Neuronal stem cell (in vitro differentiated cells): ENCODE results near the gene SPATS2.

Experiments
- DNase-seq: peaks from one replicate; pipeline ENCODE4 v3.0.0-alpha.2; 2013; ENCODE audit warnings: low spot score
- H2AFZ ChIP-seq: one replicate; pipeline ENCODE4 v1.6.1; 2013; ENCODE audit warnings: mild to moderate bottlenecking, low read length, inconsistent platforms
- H2AK5ac ChIP-seq: 2 replicates; pipeline ENCODE4 v1.6.1; 2013; ENCODE audit warnings: low read depth, mild to moderate bottlenecking, inconsistent platforms, low read length, moderate library complexity, mixed read lengths
- H2BK120ac ChIP-seq: 2 replicates; pipeline ENCODE4 v1.6.1; 2013; ENCODE audit warnings: low read depth, mild to moderate bottlenecking, inconsistent platforms, low read length, moderate library complexity, mixed read lengths
- H2BK12ac ChIP-seq: one replicate; pipeline ENCODE4 v1.6.1; 2013; ENCODE audit warnings: low read length, inconsistent platforms
- H2BK15ac ChIP-seq: 2 replicates; pipeline ENCODE4 v1.6.1; 2013; ENCODE audit warnings: mild to moderate bottlenecking, low read length, inconsistent platforms, mixed read lengths
- H2BK5ac ChIP-seq: one replicate; pipeline ENCODE4 v1.6.1; 2013; ENCODE audit warnings: inconsistent platforms, mild to moderate bottlenecking, low read length, moderate library complexity
- H3K14ac ChIP-seq: one replicate; pipeline ENCODE4 v1.6.1; 2013; ENCODE audit warnings: low read length, inconsistent platforms
- H3K18ac ChIP-seq: 2 replicates; pipeline ENCODE4 v1.6.1; 2013; ENCODE audit warnings: low read length, inconsistent platforms
- H3K23ac ChIP-seq: 2 replicates; pipeline ENCODE4 v1.6.1; 2013; ENCODE audit warnings: low read depth, mild to moderate bottlenecking, mixed read lengths, low read length, inconsistent platforms; ENCODE audit not compliant: poor library complexity
- H3K27ac ChIP-seq: replicated peaks from 3 replicates; pipeline ENCODE4 v1.5.1; 2013; ENCODE audit warnings: low read length, inconsistent platforms
- H3K27me3 ChIP-seq, 3 experiments: 2 replicates each; pipeline ENCODE4 v1.6.1; 2013; ENCODE audit warnings: low read length in 3 of 3, mild to moderate bottlenecking in 2 of 3, inconsistent platforms in 1 of 3, low read depth in 1 of 3, mixed read lengths in 1 of 3, moderate library complexity in 1 of 3; ENCODE audit not compliant: control insufficient read depth in 3 of 3, insufficient read depth in 3 of 3
- H3K36me3 ChIP-seq, 2 donors: replicated peaks in 1 of 2; 2 replicates each; pipeline ENCODE4 v1.6.1; 2013; ENCODE audit warnings: low read length in 2 of 2; ENCODE audit not compliant: control insufficient read depth in 2 of 2, insufficient read depth in 2 of 2
- H3K4ac ChIP-seq: 2 replicates; pipeline ENCODE4 v1.6.1; 2013; ENCODE audit warnings: inconsistent platforms, mild to moderate bottlenecking, low read length, moderate library complexity
- H3K4me1 ChIP-seq, 2 donors: 1 replicate in 1 of 2; 2 replicates in 1 of 2; pipeline ENCODE4 v1.6.1; 2013; ENCODE audit warnings: low read length in 2 of 2, low read depth in 1 of 2; ENCODE audit not compliant: control insufficient read depth in 2 of 2, insufficient read depth in 1 of 2
- H3K4me2 ChIP-seq: one replicate; pipeline ENCODE4 v1.6.1; 2013; ENCODE audit warnings: mild to moderate bottlenecking, low read length, inconsistent platforms; ENCODE audit not compliant: insufficient read depth, poor library complexity, severe bottlenecking
- H3K4me3 ChIP-seq, 2 donors: 2 replicates each; pipeline ENCODE4 v1.5.1; 2013; ENCODE audit warnings: low read length in 2 of 2, mild to moderate bottlenecking in 2 of 2, inconsistent platforms in 1 of 2, moderate library complexity in 1 of 2
- H3K79me1 ChIP-seq: one replicate; pipeline ENCODE4 v1.6.1; 2013; ENCODE audit warnings: low read depth, mild to moderate bottlenecking, inconsistent platforms, low read length, moderate library complexity
- H3K9ac ChIP-seq: one replicate; pipeline ENCODE4 v1.6.1; 2013; ENCODE audit warnings: mild to moderate bottlenecking, low read depth, low read length, inconsistent platforms; ENCODE audit not compliant: poor library complexity
- H3K9me3 ChIP-seq, 2 donors: replicated peaks in 1 of 2; 2 replicates each; pipeline versions ENCODE3 to v1.6.1; 2013; ENCODE audit warnings: low read length in 2 of 2, mild to moderate bottlenecking in 2 of 2, inconsistent platforms in 1 of 2, low read depth in 1 of 2, mixed read lengths in 1 of 2, moderate library complexity in 1 of 2; ENCODE audit not compliant: control insufficient read depth in 2 of 2, insufficient read depth in 1 of 2
- H4K8ac ChIP-seq: one replicate; pipeline ENCODE4 v1.6.1; 2013; ENCODE audit warnings: low read depth, mild to moderate bottlenecking, inconsistent platforms, low read length, moderate library complexity
- H4K91ac ChIP-seq: one replicate; pipeline ENCODE4 v1.6.1; 2013; ENCODE audit warnings: low read length, low read depth, mild to moderate bottlenecking, inconsistent platforms; ENCODE audit not compliant: poor library complexity
- WGBS, 2 donors: extraction: QIAGEN DNeasy Blood & Tissue Kit; methylation state at CpG; one replicate each; pipeline ENCODE4 v1.1.7; 2013; ENCODE audit warnings: missing lambda C conversion rate in 2 of 2, mixed read lengths in 1 of 2; ENCODE audit not compliant: insufficient read length in 2 of 2, insufficient replicate concordance in 1 of 2; ENCODE audit errors: extremely low coverage in 2 of 2; 5-methylcytosine and 5-hydroxymethylcytosine counted together

SPATS2 gene

GRCh38 chr12:49327887-49328286, 39.4 kb upstream of the SPATS2 start:
- Histone ChIP-seq H3K18ac (no peak overlapping the region), H3K36me3 (peaks cover 42 to 71% of the 10 kb centered on the region in 2 donors), H3K9me3 (no peaks in the 10 kb centered on the region), H3K4me2 (no peak overlapping the region), H2AFZ (no peak overlapping the region), H3K27ac (no peak overlapping the region), H2BK120ac (no peak overlapping the region), H4K91ac (no peak overlapping the region), H3K27me3 (peaks cover 0 to 4% (median 0%) of the 10 kb centered on the region in 3 experiments), H3K23ac (no peak overlapping the region), H3K4me3 (no peak overlapping the region), H2BK15ac (no peak overlapping the region), H3K14ac (no peak overlapping the region), H2AK5ac (no peak overlapping the region), H2BK5ac (no peak overlapping the region), H3K9ac (no peak overlapping the region), H4K8ac (no peak overlapping the region), H3K4ac (no peak overlapping the region), H3K4me1 (peaks cover 6% of the 10 kb centered on the region in 2 donors), H2BK12ac (no peak overlapping the region), H3K79me1 (peaks cover 11% of the 10 kb centered on the region)
- no CpG with 5 or more reads among the region's 2 CpGs for WGBS, 2 donors
- no peak for DNase-seq

GRCh38 chr12:49328816-49329215, 38.4 kb upstream of the SPATS2 start:
- no peak overlapping the region for H2AFZ ChIP-seq
- no peak overlapping the region for H3K9ac ChIP-seq
- H3K36me3 ChIP-seq, result peaks cover 42 to 68% of the 10 kb centered on the region in 2 donors
- H2BK120ac ChIP-seq, result no peak overlapping the region
- DNase-seq, result no peak
- H3K79me1 ChIP-seq, result peaks cover 5% of the 10 kb centered on the region
- H3K18ac ChIP-seq, result no peak overlapping the region
- no peaks in the 10 kb centered on the region for H3K9me3 ChIP-seq
- H3K27me3 ChIP-seq, result peaks cover 0 to 12% (median 0%) of the 10 kb centered on the region in 3 experiments
- H2AK5ac ChIP-seq, result no peak overlapping the region
- H2BK15ac ChIP-seq, result no peak overlapping the region
- H3K23ac ChIP-seq, result no peak overlapping the region
- H3K4ac ChIP-seq, result no peak overlapping the region
- H3K4me1 ChIP-seq, result peaks cover 2% of the 10 kb centered on the region in 2 donors
- H4K8ac ChIP-seq, result no peak overlapping the region
- no peak overlapping the region for H3K4me3 ChIP-seq
- H3K27ac ChIP-seq, result no peak overlapping the region
- no peak overlapping the region for H2BK12ac ChIP-seq
- H2BK5ac ChIP-seq, result no peak overlapping the region
- no peak overlapping the region for H4K91ac ChIP-seq
- no peak overlapping the region for H3K4me2 ChIP-seq
- no peak overlapping the region for H3K14ac ChIP-seq
- no CpG with 5 or more reads among the region's 12 CpGs for WGBS, 2 donors

DNA sequence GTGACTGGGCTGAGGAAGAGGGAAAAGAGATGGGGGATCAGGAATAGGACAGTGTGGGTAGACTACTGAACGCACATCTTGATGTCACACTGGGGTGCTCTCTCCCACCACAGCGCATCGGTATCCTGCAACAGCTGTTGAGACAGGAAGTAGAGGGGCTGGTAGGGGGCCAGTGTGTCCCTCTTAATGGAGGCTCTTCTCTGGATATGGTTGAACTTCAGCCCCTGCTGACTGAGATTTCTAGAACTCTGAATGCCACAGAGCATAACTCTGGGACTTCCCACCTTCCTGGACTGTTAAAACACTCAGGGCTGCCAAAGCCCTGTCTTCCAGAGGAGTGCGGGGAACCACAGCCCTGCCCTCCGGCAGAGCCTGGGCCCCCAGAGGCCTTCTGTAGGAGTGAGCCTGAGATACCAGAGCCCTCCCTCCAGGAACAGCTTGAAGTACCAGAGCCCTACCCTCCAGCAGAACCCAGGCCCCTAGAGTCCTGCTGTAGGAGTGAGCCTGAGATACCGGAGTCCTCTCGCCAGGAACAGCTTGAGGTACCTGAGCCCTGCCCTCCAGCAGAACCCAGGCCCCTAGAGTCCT, 37.1 kb upstream of the SPATS2 start:
- no peaks in the 10 kb centered on the region for H3K4me1 ChIP-seq
- H2BK15ac ChIP-seq, result no peak overlapping the region
- H2AFZ ChIP-seq, result no peak overlapping the region
- peaks cover 4% of the 10 kb centered on the region for H3K79me1 ChIP-seq
- peak overlapping the region; percentile 16 for H3K9ac ChIP-seq
- H3K18ac ChIP-seq, result no peak overlapping the region
- H3K14ac ChIP-seq, result no peak overlapping the region
- peaks cover 42 to 58% of the 10 kb centered on the region in 2 donors for H3K36me3 ChIP-seq
- no peak overlapping the region for H2BK5ac ChIP-seq
- H3K4me3 ChIP-seq, result no peak overlapping the region
- H3K23ac ChIP-seq, result no peak overlapping the region
- peaks cover 2 to 23% (median 6%) of the 10 kb centered on the region in 3 experiments for H3K27me3 ChIP-seq
- H2BK120ac ChIP-seq, result no peak overlapping the region
- H2BK12ac ChIP-seq, result no peak overlapping the region
- H2AK5ac ChIP-seq, result no peak overlapping the region
- H3K4ac ChIP-seq, result no peak overlapping the region
- H4K91ac ChIP-seq, result no peak overlapping the region
- WGBS, 2 donors, result no CpG with 5 or more reads among the region's 7 CpGs
- H3K27ac ChIP-seq, result no peak overlapping the region
- no peak for DNase-seq
- peaks cover 0 to 2% of the 10 kb centered on the region in 2 donors for H3K9me3 ChIP-seq
- H4K8ac ChIP-seq, result no peak overlapping the region
- no peak overlapping the region for H3K4me2 ChIP-seq

- WGBS, 2 donors, result no CpG with 5 or more reads among the region's 14 CpGs
- no peak overlapping the region for H3K4ac ChIP-seq
- peak overlapping the region; percentile 34 for H3K23ac ChIP-seq
- H3K79me1 ChIP-seq, result peaks cover 1% of the 10 kb centered on the region
- H3K14ac ChIP-seq, result no peak overlapping the region
- no peaks in the 10 kb centered on the region for H3K4me1 ChIP-seq
- H2BK15ac ChIP-seq, result no peak overlapping the region
- H4K91ac ChIP-seq, result no peak overlapping the region
- no peak overlapping the region for H2AFZ ChIP-seq
- H2BK5ac ChIP-seq, result no peak overlapping the region
- H2AK5ac ChIP-seq, result no peak overlapping the region
- no peak overlapping the region for H3K4me2 ChIP-seq
- peaks cover 0 to 4% of the 10 kb centered on the region in 2 donors for H3K9me3 ChIP-seq
- no peak overlapping the region for H2BK120ac ChIP-seq
- H3K27ac ChIP-seq, result no peak overlapping the region
- H3K18ac ChIP-seq, result peak overlapping the region; percentile 3
- peaks cover 38 to 51% of the 10 kb centered on the region in 2 donors for H3K36me3 ChIP-seq
- no peak overlapping the region for H3K9ac ChIP-seq
- H3K27me3 ChIP-seq, result peaks cover 9 to 30% (median 13%) of the 10 kb centered on the region in 3 experiments
- H2BK12ac ChIP-seq, result no peak overlapping the region
- DNase-seq, result no peak
- no peak overlapping the region for H4K8ac ChIP-seq
- peak overlapping the region in 1 of 2 donors; percentile 62 for H3K4me3 ChIP-seq
Measured at GRCh38 chr12:49330631-49331379, 36.5 kb upstream of the SPATS2 start.
